NCI-H510A (cell line): ENCODE measurements around the gene SRD5A1.
"Not testable (repeated sequence)": the region's sequence is repeated elsewhere in the genome, so short reads cannot be mapped to it uniquely, and the experiment has no call there.

Source experiments
- DNase-seq: peaks from one replicate; lab custom pipeline; 2025; lab: John Stamatoyannopoulos, UW

SRD5A1 gene

DNA sequence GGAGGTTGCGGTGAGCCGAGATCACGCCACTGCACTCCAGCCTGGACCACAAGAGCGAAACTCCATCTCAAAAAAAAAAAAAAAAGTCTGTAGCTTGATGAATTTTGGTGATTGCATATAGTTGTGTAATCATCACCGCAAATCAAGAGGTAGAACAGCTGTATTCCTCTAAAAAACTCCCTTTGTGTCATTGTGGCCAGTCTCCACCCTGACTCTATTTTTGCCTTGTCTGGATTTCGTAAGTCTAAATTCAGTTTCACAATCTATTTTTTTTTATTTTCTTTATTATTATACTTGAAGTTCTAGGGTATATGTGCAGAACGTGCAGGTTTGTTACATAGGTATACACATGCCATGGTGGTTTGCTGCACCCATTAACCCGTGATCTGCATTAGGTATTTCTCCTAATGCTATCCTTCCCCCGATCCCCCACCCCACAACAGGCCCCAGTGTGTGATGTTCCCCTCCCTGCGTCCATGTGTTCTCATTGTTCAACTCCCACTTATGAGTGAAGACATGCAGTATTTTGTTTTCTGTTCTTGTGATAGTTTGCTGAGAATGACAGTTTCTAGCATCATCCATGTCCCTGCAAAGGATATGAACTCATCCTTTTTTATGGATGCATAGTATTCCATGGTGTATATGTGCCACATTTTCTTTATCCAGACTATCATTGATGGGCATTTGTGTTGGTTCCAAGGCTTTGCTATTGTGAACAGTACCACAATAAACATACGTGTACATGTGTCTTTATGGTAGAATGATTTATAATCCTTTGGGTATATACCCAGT is 12.5 kb downstream of the SRD5A1 start:
- not testable (repeated sequence) for DNase-seq

DNA sequence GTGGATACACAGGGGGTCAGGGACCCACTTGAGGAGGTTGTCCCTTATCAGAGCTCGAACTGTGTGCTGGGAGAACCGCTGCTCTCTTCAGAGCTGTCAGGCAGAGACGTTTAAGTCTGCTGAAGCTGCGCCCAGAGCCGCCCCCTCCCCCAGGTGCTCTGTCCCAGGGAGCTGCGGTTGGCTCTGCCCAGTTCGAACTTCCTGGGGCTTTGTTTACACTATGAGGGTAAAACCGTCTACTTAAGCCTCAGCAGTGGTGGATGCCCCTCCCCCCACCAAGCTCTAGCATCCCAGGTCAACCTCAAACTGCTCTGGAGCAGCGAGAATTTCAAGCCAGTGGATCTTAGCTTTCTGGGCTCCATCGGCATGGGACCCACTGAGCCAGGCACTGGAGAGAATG is 15.9 kb downstream of the SRD5A1 start:
- DNase-seq: peak; percentile 69

DNA sequence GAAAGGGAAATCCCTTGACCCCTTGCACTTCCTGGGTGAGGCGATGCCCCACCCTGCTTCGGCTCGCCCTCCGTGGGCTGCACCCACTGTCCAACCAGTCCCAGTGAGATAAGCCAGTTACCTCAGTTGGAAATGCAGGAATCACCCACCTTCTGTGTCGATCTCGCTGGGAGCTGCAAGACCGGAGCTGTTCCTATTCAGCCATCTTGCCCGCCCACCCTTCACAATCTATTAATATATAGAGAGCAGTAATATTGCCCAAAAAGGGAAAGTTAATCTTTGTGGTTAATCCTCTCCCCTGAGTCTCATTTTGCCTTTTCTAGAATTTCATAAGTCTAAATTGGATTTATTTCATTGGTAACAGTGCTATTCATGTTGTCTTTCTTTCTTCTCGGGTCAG is 16.4 kb downstream of the SRD5A1 start:
- no peak for DNase-seq

DNA sequence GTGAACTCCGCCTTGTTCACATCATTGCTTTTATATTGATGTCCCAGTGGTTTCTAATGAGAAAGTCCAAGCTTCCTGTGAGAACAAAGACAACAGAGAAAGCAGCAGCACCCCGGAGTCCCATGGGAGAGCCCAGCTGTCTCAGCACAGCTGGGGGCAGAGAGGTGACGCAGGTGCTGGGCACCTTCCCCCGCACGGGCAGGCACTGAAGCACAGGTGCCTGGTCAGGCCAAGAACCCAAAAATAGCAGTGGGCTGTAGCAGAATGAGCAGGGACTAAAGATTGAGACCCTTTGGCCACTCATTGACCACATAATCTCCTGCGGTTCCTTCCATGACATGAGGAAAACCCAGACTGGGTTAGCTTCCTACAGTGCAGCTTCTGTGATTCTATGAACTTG is 18.8 kb downstream of the SRD5A1 start:
- DNase-seq: no peak

DNA sequence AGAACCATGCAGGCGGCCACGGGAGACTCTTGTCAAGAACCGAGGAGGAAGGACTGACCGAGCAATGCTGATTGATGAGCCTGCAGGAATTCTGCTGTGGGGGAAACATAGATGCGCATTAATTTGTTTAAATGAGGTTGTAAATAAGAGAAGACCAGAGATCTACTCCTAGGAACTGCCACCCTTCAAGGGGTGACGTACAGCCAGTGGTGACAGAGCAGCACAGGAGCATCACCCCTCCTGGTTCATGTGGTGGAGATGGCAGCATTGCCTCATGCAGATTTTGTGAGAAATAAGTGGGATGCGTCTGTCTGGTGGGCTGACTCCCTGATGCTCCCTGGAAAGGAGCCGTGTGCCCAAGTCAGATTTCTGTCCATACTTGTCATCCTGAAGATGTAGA is 22.2 kb downstream of the SRD5A1 start:
- DNase-seq: no peak

DNA sequence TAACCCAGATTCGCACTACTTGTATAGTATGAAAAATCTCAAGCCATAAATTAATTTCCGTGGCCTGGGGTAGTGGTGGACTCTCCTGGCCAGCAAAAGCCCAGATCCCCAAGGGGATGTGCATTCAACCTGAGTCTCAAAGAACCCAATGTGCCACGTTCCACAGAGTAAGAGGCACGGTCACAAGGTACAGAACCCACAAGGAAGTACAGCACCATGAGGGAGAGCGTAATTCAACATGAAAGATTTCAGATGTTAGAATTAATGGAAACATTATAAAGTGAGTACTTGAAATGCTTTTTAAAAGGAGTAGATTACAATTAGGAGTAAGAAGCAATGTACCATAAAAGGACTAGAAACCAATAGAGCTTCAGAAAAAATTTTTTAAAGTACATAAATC is 23.4 kb downstream of the SRD5A1 start:
- DNase-seq: no peak

DNA sequence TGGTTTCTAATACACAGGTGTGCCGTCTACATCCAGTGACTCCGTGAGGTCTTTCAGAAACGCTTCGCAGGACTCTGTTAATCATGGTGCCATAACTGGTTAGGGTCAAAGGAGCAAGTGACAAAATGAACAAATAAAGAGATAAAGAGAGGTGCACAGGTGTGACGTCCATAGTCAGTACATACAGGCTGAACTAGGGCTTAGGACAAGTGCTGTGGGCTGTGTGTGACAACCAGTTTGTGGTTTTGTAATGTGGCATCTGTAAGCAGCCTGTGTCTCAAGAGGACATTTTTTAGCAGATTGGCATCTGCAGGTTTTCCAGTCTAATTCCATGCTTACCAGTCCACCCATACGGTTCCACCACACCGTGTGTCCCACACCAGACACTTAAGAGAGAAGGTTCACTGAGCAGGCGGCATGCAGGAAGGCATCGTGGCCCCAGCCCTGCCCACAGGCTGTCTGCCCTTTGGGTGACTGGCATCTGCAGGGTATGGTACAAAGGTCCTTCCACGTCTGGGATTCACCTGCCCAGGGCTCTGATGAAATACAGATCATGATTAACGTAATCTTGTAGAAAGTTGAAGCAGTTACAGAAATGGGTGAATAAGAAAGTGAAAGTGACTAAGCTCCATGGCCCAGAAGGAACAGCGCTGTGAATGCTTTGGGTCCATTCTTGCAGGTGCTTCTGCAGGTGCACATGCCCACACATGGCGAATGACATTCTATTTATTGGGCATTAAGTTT is 26.9 kb downstream of the SRD5A1 start:
- no peak for DNase-seq

DNA sequence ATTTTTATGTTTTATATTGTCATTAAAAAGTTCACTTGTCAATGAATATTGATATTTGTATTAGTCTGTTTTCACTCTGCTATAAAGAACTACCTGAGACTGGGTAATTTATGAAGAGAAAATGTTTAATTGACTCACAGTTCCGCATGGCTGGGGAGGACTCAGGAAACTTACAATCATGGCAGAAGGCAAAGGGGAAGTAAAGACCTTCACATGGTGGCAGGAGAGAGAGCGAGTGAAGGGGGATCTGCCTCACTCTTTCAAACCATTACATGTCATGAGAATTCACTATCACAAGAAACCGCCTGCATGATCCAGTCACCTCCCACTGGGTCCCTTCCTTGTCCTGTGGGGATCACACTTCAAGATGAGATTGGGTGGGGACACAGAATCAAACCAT is 27.4 kb downstream of the SRD5A1 start:
- DNase-seq: no peak

DNA sequence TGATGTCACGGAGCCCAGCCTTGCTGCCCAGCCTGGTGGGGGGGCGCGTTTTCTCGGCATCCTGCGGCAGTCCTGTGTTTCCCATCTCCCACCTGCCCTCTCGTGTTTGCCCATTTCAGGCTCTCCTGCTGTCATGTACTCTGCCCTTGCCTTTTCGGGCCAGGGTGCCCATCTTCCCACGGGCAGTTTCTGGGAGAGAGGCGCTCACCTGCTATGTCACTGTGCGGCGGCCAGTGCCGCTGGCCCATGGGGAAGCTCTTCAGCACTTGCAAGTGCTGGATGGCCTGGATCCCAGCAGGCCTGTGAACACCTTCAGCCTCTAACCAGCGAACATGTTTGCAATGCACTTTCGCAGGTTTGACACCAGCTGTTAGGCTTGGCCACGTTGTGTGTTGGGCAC is 33.5 kb downstream of the SRD5A1 start:
- no peak for DNase-seq

DNA sequence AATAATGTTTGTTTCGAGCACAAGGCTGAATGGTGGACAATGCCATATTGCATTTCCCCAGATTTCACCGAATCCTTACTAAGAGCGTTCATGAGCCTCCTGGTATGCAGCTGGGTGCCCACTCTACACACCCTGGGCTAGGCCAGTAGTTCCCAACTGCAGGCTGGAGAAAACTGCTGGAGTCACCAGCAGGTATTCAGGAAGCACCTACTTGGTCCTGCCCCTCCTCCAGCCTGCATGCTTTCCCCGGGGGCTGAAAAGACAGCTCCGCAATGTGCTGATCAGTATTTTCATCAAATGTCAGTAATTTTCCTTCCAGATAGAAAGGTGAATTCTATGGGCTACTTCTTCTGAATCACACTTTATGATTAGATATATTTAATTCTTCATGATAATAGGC is 34.4 kb downstream of the SRD5A1 start:
- no peak for DNase-seq

DNA sequence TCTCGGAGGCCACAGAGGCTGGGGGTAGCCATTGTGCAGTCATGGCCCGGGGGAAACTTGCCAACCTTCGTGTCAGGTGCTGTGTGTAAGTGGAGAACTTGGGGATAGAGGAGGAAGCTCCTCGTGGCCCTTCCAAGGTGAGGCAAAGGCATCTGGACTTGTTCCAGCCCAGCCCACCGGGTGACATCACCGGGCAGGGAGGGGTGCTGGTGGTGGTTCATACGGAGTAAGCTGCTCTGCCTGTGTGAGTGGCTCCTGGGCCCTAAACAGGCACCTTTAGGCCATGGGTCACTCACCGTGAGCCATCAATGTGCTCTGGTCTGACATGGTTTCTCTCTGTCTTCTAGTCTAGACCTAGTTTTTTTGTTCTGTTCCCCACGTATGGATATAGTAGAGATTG is 35.5 kb downstream of the SRD5A1 start:
- not testable (repeated sequence) for DNase-seq

DNA sequence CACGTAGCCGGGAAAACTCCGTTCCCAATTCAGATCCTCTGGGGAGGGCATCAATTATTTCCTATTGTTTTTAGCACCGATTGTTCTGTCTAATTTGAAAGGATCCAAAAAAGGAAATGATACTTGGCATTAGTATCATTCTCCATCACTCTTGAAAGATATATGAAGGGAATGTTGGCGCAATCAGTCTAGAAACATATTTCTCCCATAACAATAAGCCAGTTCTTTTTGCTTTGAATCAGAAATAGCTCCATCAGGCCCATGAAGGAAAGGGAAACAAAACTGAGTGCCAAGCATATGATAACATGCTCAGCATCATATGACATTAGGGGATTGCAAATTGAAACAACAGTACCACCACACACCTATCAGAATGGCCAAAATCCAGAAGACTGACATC is 39.8 kb downstream of the SRD5A1 start:
- no peak for DNase-seq

DNA sequence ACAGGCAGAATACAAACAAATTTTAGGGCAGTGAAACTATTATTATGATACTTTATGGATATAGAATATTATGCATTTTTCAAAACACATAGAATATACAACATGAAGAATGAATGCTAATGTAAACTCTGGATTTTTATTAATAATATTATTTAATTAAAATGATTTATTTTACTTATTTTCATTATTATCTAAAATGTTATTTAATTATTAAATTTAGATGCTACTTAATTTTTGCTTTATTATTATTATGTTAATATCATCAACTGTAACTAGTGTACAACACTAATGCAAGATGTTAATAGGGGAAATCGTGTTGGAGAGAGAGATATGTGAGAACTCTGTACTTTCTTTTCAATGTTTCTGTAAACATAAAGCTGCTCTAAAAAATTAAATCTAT is 40.7 kb downstream of the SRD5A1 start:
- DNase-seq: no peak

DNA sequence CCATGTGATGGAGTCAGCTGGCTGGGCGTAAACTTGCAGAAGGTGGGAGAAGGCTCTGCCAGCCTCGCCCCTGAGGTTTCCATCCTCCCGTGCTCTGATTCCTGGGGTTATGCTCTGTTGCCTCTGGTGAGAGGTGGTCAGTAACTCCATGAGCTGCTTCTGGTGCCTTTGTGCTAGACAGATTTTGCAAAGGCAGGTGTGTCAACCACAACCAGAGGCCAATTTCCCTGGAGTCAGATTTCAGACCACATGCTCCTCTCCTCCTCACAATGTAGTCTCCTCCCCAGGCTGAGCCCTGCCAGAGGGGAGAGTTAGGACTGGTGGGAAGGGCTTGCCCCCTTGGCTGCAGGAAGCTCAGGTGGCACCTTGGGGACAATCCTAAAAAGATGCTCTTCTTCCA is 41.2 kb downstream of the SRD5A1 start:
- peak; percentile 30 for DNase-seq

DNA sequence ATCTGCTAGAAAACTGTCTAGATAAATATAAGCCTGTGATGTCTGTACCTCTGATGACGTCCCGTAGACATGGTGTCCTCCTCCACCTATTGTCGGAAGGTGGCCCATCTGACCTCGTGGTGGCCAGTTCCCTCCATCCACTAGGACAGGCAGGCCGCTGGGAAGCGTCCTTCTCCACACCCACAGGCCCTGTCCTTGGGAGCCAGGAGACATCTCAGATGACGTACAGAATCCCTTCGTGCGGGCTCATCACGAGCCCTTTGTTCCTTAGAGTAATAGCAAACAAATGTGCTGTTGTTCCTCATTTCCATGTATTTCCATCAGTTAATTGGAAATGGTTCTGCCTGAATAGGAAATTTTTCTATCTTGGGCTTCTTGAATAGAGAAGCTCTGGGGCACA is 41.6 kb downstream of the SRD5A1 start:
- no peak for DNase-seq

DNA sequence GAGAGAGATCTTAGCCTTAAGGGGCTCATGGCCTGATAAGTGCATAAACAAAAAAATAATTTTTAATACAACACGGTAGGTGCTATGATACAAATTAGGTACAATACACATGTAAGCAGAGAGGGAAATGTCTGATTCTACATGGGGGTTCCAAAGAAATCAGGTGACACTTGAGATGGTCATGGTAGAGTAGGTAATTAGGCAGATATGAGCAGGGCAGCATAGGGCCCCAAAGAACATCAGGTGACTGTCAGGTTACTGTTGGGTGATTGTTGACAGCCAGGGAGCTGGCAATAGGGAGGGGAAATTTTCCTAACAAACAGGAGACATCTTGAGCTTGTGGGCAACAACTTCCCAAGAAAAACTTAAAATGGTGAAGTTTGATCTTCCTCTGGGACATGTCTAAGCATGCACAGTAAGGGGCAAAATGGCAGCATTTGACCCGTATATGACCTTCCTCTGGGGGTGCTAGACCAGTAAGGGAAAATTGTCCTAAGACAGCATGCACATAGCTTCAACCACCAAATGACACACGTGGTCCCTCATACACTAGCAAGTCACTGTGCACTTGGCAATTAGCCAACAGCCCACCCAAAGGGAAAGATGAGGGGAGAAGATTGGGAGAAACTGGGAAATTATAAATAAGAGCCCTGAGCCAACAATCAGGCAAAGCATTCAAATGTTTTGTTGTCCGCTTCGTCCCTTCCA is 42.7 kb downstream of the SRD5A1 start:
- no peak for DNase-seq

DNA sequence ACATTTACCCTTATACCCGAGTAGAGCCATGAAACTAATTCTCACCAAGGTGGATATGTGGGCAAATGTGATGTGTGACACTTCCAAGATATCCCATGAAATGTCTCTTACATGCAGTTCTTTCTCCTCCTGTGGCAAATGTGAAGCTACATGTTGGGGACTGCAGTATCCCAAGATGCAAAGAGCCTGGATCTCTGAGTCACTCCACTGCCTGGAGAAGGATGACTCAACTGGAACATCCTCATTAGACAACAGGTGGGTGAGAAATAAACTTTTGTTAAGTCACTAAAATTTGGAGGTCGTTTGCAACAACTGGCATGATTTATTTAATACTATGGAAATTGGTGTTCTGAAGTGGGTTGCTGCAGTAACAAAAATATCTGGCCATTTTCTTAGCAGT is 43.5 kb downstream of the SRD5A1 start:
- DNase-seq: no peak

DNA sequence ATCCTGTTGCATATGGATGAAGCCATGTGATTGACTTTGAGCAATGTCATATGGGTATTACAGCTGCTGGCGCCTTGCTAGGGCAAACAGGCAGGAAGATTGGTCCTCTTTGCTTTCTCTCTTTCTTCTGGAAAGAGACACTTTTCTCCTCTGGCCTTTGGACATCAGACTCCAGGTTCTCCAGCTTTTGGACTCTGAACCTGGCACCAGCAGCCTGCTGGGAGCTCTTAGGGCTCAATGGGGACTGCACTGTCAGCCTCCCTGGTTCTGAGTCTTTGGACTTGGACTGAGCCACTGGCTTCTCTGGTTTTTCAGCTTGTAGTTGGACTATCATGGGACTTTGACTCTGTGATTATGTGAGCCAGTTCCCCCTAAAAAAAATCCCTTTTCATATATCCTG is 45.1 kb downstream of the SRD5A1 start:
- DNase-seq: no peak

DNA sequence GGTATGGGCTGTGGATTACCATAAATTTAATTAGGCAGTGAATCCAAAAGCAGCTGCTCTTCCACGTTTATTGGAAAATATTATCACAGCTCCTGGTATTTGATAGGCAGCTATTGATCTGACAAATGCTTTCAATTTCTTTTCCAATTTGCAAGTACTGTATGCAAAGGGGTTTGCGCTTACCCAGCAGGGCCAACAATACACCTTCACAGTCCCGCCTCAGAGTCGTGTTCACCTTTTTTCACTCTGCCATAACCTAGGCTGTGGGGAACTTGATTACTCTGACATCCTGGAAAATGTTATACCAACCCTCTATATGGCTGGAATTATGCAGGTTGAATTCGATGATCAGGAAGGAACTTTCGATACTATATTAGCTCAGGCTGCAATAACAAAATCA is 47.7 kb downstream of the SRD5A1 start:
- DNase-seq: no peak

DNA sequence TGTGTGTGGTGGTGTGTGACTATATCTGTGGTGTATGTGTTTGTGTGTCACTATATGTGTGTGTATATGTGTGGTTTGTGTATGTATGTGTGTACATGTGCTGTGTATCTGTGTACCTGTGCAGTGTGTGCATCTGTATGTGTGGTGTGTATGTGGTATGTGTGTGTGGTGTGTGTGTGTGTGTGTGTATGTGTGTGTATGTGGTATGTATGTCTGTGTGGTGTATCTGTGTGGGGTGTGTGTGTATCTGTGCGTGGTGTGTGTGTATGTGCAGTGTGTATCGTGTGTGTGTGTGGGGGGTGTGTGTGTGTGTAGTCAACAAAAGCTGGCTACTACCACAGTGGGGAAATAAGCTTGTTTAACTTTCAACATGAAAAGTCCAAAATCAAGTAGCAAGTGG is 48.4 kb downstream of the SRD5A1 start:
- no peak for DNase-seq

DNA sequence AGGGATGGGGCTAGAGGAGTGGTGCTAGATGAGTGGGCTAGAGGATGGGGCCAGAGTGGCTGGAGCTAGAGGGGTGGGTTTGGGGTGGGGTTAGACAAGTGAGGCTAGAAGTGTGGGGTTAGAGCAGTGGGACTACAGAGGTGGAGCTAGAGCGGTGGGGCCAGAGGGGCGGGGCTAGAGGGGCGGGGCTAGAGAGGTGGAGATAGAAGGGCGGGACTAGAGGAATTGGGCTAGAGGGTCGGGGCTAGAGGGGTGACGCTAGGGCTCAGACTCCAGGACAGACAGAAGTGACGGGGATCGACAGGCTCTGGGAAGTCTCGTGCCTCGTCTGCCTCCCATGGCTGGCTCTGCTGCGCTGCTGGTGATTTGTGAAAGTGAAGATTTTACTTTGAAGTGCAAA is 49.0 kb downstream of the SRD5A1 start:
- no peak for DNase-seq

DNA sequence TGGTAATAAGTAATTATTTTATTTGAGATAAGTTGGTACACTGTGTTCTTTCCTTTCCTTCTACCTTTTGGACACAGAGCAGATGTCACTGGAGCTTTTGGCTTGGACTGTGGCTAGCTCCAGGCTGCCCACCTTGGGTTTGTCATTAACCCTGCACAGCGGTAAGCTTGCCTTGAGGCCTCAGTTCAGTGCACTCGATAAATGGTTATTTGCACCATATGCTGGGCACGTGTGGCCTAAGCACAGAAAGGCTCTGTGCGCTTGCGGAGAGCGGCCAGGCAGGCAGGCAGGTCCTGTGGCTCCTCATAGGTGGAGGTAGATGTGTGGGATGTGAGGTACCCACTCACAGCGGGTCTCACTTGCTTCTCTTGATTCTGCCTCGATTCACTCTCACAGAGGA is 50.0 kb downstream of the SRD5A1 start:
- no peak for DNase-seq

DNA sequence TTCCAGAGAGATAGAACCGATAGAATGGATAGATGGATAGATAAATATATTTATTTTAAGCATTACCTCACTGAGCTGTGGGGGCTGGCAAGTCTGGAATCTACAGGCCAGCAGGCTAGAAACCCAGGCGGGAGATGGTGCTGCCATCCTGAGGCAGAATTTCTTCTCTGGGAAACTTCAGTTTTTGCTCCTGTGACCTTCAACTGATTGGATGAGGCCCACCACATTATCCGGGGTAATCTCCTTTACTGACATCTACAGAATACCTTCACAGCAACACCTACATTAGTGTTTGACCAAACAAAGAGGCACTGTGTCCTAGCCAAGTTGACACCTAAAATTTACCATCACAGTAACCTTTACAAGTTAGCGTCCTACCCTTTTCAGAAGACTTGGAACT is 50.8 kb downstream of the SRD5A1 start:
- DNase-seq: no peak
